GM12878 (cell line): ENCODE data around the gene TMEM252. TPM values are rescaled to one million over a fixed set of nuclear protein-coding genes. Genes with fewer than 3 reads are reported as not detected.

Source experiments
- ATAC-seq: fragments of 200-7000 bp; cut with Tn5 transposase; 3 replicates; pipeline ENCODE4 v1.9.1; 2020; ENCODE audit warnings: mild to moderate bottlenecking, moderate library complexity
- BruUV-seq: library from RNA; stranded (reverse); fragments of 400-500 nt; replicated peaks from 2 replicates; lab custom pipeline; 2021; lab: Mats Ljungman, UMichigan
- CTCF ChIA-PET: fragments of 300-600 bp; sonication (Branson Sonifier 250); formaldehyde crosslinking; extraction: SDS; loops from one replicate; lab custom pipeline; 2021; ENCODE audit warnings: inconsistent platforms; lab: Yijun Ruan, JAX
- POLR2A ChIA-PET: fragments of 350-600 bp; formaldehyde crosslinking; extraction: SDS; loops from one replicate; lab custom pipeline; 2021; ENCODE audit warnings: inconsistent platforms; lab: Charles Lee
- RAD21 ChIA-PET: fragments of 300-600 bp; sonication (Branson Sonifier 250); formaldehyde crosslinking; loops from one replicate; lab custom pipeline; 2023; ENCODE audit warnings: antibody characterized with exemption; ENCODE audit not compliant: unreplicated experiment; lab: Charles Lee
- SMC1A ChIA-PET: fragments of 300-600 bp; sonication (Branson Sonifier 250); formaldehyde crosslinking; loops from one replicate; lab custom pipeline; 2023; ENCODE audit not compliant: unreplicated experiment, uncharacterized antibody; lab: Charles Lee
- DNase-seq: peaks from one replicate; pipeline ENCODE4 v3.0.0-alpha.2; 2011; ENCODE audit warnings: low read depth, low spot score
- FAIRE-seq: peaks from 3 replicates; lab custom pipeline; 2011; peaks lifted over from hg19 to GRCh38; lab: Jason Lieb, UNC
- H2AFZ ChIP-seq: 2 replicates; pipeline ENCODE4 v1.6.0; 2011; ENCODE audit warnings: low read depth, low read length, control low read depth; ENCODE audit not compliant: control insufficient read depth
- H3K27ac ChIP-seq: 2 replicates; pipeline ENCODE4 v1.5.1; 2011; ENCODE audit warnings: control low read depth; ENCODE audit not compliant: control insufficient read depth, insufficient read depth
- H3K27me3 ChIP-seq, 2 experiments: replicated peaks in 1 of 2; 2 replicates each; pipeline versions ENCODE4 v1.6.0 to v1.6.1; 2011; ENCODE audit warnings: low read length in 1 of 2; ENCODE audit not compliant: control insufficient read depth in 2 of 2, insufficient read depth in 2 of 2
- H3K36me3 ChIP-seq, 2 experiments: 2 replicates each; pipeline ENCODE4 v1.5.1; 2011; ENCODE audit warnings: low read length in 1 of 2; ENCODE audit not compliant: control insufficient read depth in 2 of 2, insufficient read depth in 2 of 2
- H3K4me1 ChIP-seq: 2 replicates; pipeline ENCODE4 v1.6.1; 2011; ENCODE audit warnings: mild to moderate bottlenecking, low read length, moderate library complexity, mixed read lengths; ENCODE audit not compliant: control insufficient read depth, insufficient read depth
- H3K4me2 ChIP-seq: 2 replicates; pipeline ENCODE4 v1.6.0; 2011; ENCODE audit warnings: control low read depth; ENCODE audit not compliant: control insufficient read depth, insufficient read depth
- H3K4me3 ChIP-seq: fragments of 200-600 bp; sonication (generic); 2 replicates; pipeline ENCODE4 v1.5.1; 2016
- H3K79me2 ChIP-seq: 2 replicates; pipeline ENCODE4 v1.6.0; 2011; ENCODE audit warnings: low read length; ENCODE audit not compliant: control insufficient read depth, insufficient read depth
- H3K9ac ChIP-seq: 2 replicates; pipeline ENCODE4 v1.8.0; 2011; ENCODE audit warnings: low read length, control low read depth, mixed read lengths; ENCODE audit not compliant: control insufficient read depth, insufficient read depth
- H3K9me3 ChIP-seq: replicated peaks from 3 replicates; pipeline ENCODE4 v1.5.1; 2011; ENCODE audit warnings: mild to moderate bottlenecking, low read length; ENCODE audit not compliant: control insufficient read depth, insufficient read depth
- H4K20me1 ChIP-seq: 2 replicates; pipeline ENCODE4 v1.6.0; 2011; ENCODE audit not compliant: control insufficient read depth, insufficient read depth
- ETV6 ChIP-seq, 2 experiments: fragments of 450-650 bp in 1 of 2; IDR thresholded peaks in 1 of 2; conservative IDR thresholded peaks in 1 of 2; 2 replicates each; pipeline ENCODE4 v1.6.1; 2014; ENCODE audit warnings: antibody characterized with exemption in 1 of 2, borderline replicate concordance in 1 of 2, low read depth in 1 of 2, mild to moderate bottlenecking in 1 of 2, moderate library complexity in 1 of 2
- EZH2 ChIP-seq: IDR thresholded peaks from 2 replicates; pipeline ENCODE4 v1.6.1; 2012; ENCODE audit warnings: low read depth, mild to moderate bottlenecking, control low read depth, inconsistent platforms, low read length, borderline replicate concordance; ENCODE audit not compliant: control insufficient read depth
- FOS ChIP-seq: IDR thresholded peaks from 3 replicates; pipeline ENCODE4 v1.6.1; 2011; ENCODE audit warnings: borderline replicate concordance; ENCODE audit not compliant: insufficient read length; ENCODE audit errors: extremely low read depth
- MEF2A ChIP-seq: IDR thresholded peaks from 2 replicates; pipeline ENCODE4 v1.6.1; 2011; ENCODE audit warnings: low read depth, mild to moderate bottlenecking, low read length, moderate library complexity; ENCODE audit not compliant: insufficient read depth
- PAX8 ChIP-seq: fragments of 450-650 bp; IDR thresholded peaks from 2 replicates; pipeline ENCODE4 v1.6.1; 2017; ENCODE audit warnings: mild to moderate bottlenecking, moderate library complexity
- PML ChIP-seq: IDR thresholded peaks from 2 replicates; pipeline ENCODE4 v1.6.1; 2012; ENCODE audit warnings: low read length, inconsistent platforms
- RAD21 ChIP-seq: IDR thresholded peaks from 2 replicates; pipeline ENCODE4 v1.6.1; 2011; ENCODE audit warnings: mild to moderate bottlenecking, low read depth, low read length, moderate library complexity; ENCODE audit not compliant: insufficient read depth
- REST ChIP-seq: IDR thresholded peaks from 2 replicates; pipeline ENCODE4 v1.6.1; 2012; ENCODE audit warnings: mild to moderate bottlenecking, low read depth, low read length
- RFX5 ChIP-seq: IDR thresholded peaks from 2 replicates; pipeline ENCODE4 v1.6.1; 2011; ENCODE audit warnings: low read depth, low read length, improper control_type of control experiment
- SKIL ChIP-seq: fragments of 450-650 bp; IDR thresholded peaks from 2 replicates; pipeline ENCODE4 v1.6.1; 2017; ENCODE audit warnings: mild to moderate bottlenecking, low read depth, inconsistent platforms; ENCODE audit not compliant: poor library complexity, severe bottlenecking
- SMAD5 ChIP-seq: IDR thresholded peaks from 2 replicates; pipeline ENCODE4 v1.6.1; 2016; ENCODE audit warnings: antibody characterized with exemption, low read depth
- WGBS: methylation state at CpG from one replicate; pipeline ENCODE4 v1.1.6; 2016; ENCODE audit warnings: low lambda C conversion rate; ENCODE audit not compliant: insufficient replicate concordance, insufficient coverage; ENCODE audit errors: missing lambda C conversion rate; 5-methylcytosine and 5-hydroxymethylcytosine counted together
- in situ Hi-C: fragments of 300-500 bp; cut with MboI; formaldehyde crosslinking; loops from 9 replicates; pipeline ENCODE4 v1.14.3; 2018; ENCODE audit warnings: mixed read lengths
- intact Hi-C: fragments of 100-400 bp; cut with micrococcal nuclease; formaldehyde crosslinking; loops from one replicate; pipeline ENCODE4 v1.14.2; 2022; ENCODE audit not compliant: unreplicated experiment
- polyA plus RNA-seq, 11 experiments: library from polyadenylated mRNA; depleted of rRNA in 4 of 11; unstranded in 6 of 11; stranded (reverse) in 5 of 11; fragments of >200 nt; fragmentation: Nextera tagmentation in 4 of 11; fragmentation: Illumina TruSeq in 1 of 11; extraction: Ambion mirVana in 4 of 11; extraction: Trizol in 1 of 11; gene quantifications; 1 replicate in 1 of 11; 2 replicates in 10 of 11; pipeline versions ENCODE4 v1.2.1 to v1.2.3, GENCODE V29; 2011 to 2016; ENCODE audit warnings: inconsistent platforms in 2 of 11, missing spikeins in 2 of 11, low read depth in 1 of 11
- total RNA-seq, 4 experiments: library from RNA; depleted of rRNA in 3 of 4; stranded (reverse); fragments of >200 nt in 3 of 4; fragmentation: Illumina TruSeq in 1 of 4; extraction: Trizol in 1 of 4; gene quantifications; 2 replicates each; pipeline versions ENCODE4 v1.2.1 to v1.2.3, GENCODE V29; 2013 to 2021
- TF ChIP-seq, protein P1 (sequence below): fragments of 450-650 bp; IDR thresholded peaks from 2 replicates; pipeline ENCODE4 v1.6.1; 2018; ENCODE audit warnings: borderline replicate concordance, mild to moderate bottlenecking; ENCODE audit not compliant: partially characterized antibody

TMEM252 gene
- total and polyA plus RNA-seq, 10 of the 15 experiments (the other 5 are each of a cell fraction or from before 2014, with no cell fraction given): not detected

- TF ChIP-seq RFX5 (no peak), RAD21 (peak; percentile 54)
Measured at GRCh38 chr9:68560071-68560844, 19.6 kb upstream of the TMEM252 start (continued).

GRCh38 chr9:68558545-68558944, 17.9 kb upstream of the TMEM252 start:
- Histone ChIP-seq H3K27me3 (peaks cover 4 to 6% of the 10 kb centered on the region in 2 experiments; a peak in 3 of 4 replicates), H3K36me3 (no peaks in the 10 kb centered on the region), H3K4me3 (no peak overlapping the region), H3K27ac (no peak overlapping the region), H2AFZ (no peak overlapping the region)
- no TSS peak for BruUV-seq
- in situ Hi-C loops: loop anchor here (25.0 kb wide), 1 partner anchor 196 kb away; the partner anchor contains the start of gene PGM5
- no peak for TF ChIP-seq ETV6 (conservative IDR thresholded peaks at IDR 0.05 in 1 of 2, IDR thresholded peaks at IDR 0.05 in 1 of 2; ENCODE audit: borderline replicate concordance in 1 of 2, low read depth in 1 of 2)
- no peak for TF ChIP-seq SMAD5
- TF ChIP-seq FOS: no peak
- TF ChIP-seq MEF2A: no peak
- TF ChIP-seq EZH2: no peak
- TF ChIP-seq PAX8: no peak
- TF ChIP-seq PML: no peak
- TF ChIP-seq, protein P1, sequence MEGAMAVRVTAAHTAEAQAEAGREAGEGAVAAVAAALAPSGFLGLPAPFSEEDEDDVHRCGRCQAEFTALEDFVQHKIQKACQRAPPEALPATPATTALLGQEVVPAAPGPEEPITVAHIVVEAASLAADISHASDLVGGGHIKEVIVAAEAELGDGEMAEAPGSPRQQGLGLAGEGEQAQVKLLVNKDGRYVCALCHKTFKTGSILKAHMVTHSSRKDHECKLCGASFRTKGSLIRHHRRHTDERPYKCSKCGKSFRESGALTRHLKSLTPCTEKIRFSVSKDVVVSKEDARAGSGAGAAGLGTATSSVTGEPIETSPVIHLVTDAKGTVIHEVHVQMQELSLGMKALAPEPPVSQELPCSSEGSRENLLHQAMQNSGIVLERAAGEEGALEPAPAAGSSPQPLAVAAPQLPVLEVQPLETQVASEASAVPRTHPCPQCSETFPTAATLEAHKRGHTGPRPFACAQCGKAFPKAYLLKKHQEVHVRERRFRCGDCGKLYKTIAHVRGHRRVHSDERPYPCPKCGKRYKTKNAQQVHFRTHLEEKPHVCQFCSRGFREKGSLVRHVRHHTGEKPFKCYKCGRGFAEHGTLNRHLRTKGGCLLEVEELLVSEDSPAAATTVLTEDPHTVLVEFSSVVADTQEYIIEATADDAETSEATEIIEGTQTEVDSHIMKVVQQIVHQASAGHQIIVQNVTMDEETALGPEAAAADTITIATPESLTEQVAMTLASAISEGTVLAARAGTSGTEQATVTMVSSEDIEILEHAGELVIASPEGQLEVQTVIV: no peak
- no peak for TF ChIP-seq SKIL
- TF ChIP-seq REST: no peak
- TF ChIP-seq, all 136 proteins: peak for 0
- FAIRE-seq (no peak), ATAC-seq (no peak), DNase-seq (no peak)
- SMC1A ChIA-PET: interaction anchor here (1.7 kb wide), 2 partner anchors 7 to 10 kb away, joined by 4 to 6 read pairs; no protein-coding TSS in a partner anchor
- RAD21 ChIA-PET: no interaction called here
- WGBS: 66% methylated on average over 5 of the region's 5 CpGs
- H3K9ac ChIP-seq: no peak overlapping the region
- H3K4me2 ChIP-seq: no peak overlapping the region
- POLR2A ChIA-PET: no interaction called here
- CTCF ChIA-PET: interaction anchor here (1.9 to 5.2 kb wide), 2 partner anchors 10 to 13 kb away, joined by 23 to 60 read pairs; no protein-coding TSS in a partner anchor
- H3K9me3 ChIP-seq: no peaks in the 10 kb centered on the region
- H4K20me1 ChIP-seq: no peaks in the 10 kb centered on the region
- no peaks in the 10 kb centered on the region for H3K4me1 ChIP-seq
- H3K79me2 ChIP-seq: no peaks in the 10 kb centered on the region
- intact Hi-C loops: no loop called here
